ENCODE results near the gene NTN1. TPM values are rescaled to one million over a fixed set of nuclear protein-coding genes. Genes with fewer than 3 reads are reported as not detected.
A peak's percentile ranks its signal among the peaks of the same experiment; 100 is the strongest.

NTN1 gene
- total RNA-seq, 1 donor from 2014 or later, result 4.7 TPM

- DNase-seq (ENCODE audit: extremely low spot score in 2 of 2), result no peak
- no peak overlapping the region for H3K4me3 ChIP-seq
- no peaks in the 10 kb centered on the region for H3K9me3 ChIP-seq
- TF ChIP-seq CTCF (IDR thresholded peaks at IDR 0.05) (no peak), POLR2A (IDR thresholded peaks at IDR 0.05) (no peak), POLR2AphosphoS5 (IDR thresholded peaks at IDR 0.05; ENCODE audit: insufficient read depth in 1 of 2, low read depth in 1 of 2) (no peak)
- intact Hi-C loops (cut with DNase I), result no loop called here
- H3K36me3 ChIP-seq, result no peaks in the 10 kb centered on the region
- H3K27ac ChIP-seq, result no peak overlapping the region
- peaks cover 31% of the 10 kb centered on the region for H3K4me1 ChIP-seq
- no peaks in the 10 kb centered on the region for H3K27me3 ChIP-seq
Measured at GRCh38 chr17:9226130-9226793, 205.0 kb downstream of the NTN1 start.

DNA sequence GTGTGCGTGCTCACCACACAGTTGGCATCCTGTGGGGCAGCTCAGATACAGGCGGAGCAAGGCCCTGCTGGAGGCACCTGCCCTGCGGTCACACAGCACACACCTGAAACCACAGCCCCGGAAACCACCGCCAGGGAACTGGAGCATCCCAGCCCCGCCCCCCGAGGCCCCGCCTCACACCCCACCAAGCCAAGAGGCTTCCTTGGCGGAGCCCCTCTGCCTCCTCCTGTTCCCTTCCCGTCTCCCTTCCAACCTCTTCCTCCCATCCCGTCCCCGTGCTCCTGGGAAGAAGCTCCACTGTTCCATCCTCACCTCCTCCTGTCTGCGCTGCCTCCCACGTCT lies 205.5 kb downstream of the NTN1 start:
- intact Hi-C loops (cut with DNase I), result no loop called here
- Histone ChIP-seq H3K4me3 (no peak overlapping the region), H3K27me3 (no peaks in the 10 kb centered on the region), H3K4me1 (peaks cover 35% of the 10 kb centered on the region), H3K27ac (no peak overlapping the region), H3K36me3 (no peaks in the 10 kb centered on the region), H3K9me3 (no peaks in the 10 kb centered on the region)
- DNase-seq (ENCODE audit: extremely low spot score in 2 of 2), result no peak
- TF ChIP-seq POLR2A (IDR thresholded peaks at IDR 0.05) (no peak), POLR2AphosphoS5 (IDR thresholded peaks at IDR 0.05; ENCODE audit: insufficient read depth in 1 of 2, low read depth in 1 of 2) (no peak), CTCF (IDR thresholded peaks at IDR 0.05) (no peak)

- no peak for DNase-seq (ENCODE audit: extremely low spot score in 2 of 2)
- H3K27ac ChIP-seq, result peak overlapping the region; percentile 85
- H3K4me1 ChIP-seq, result peaks cover 46% of the 10 kb centered on the region
- no peaks in the 10 kb centered on the region for H3K36me3 ChIP-seq
- no peak overlapping the region for H3K4me3 ChIP-seq
- H3K27me3 ChIP-seq, result no peaks in the 10 kb centered on the region
- TF ChIP-seq POLR2A (IDR thresholded peaks at IDR 0.05), result no peak
- no peak for TF ChIP-seq POLR2AphosphoS5 (IDR thresholded peaks at IDR 0.05; ENCODE audit: insufficient read depth in 1 of 2, low read depth in 1 of 2)
- TF ChIP-seq CTCF (IDR thresholded peaks at IDR 0.05), result no peak
- intact Hi-C loops (cut with DNase I), result no loop called here
- no peaks in the 10 kb centered on the region for H3K9me3 ChIP-seq
Measured at GRCh38 chr17:9227819-9228407, 206.6 kb downstream of the NTN1 start.

GRCh38 chr17:9228408-9229159 lies 207.3 kb downstream of the NTN1 start:
- TF ChIP-seq POLR2AphosphoS5 (IDR thresholded peaks at IDR 0.05; ENCODE audit: insufficient read depth in 1 of 2, low read depth in 1 of 2) (peak; percentile 61 to 78), CTCF (IDR thresholded peaks at IDR 0.05) (no peak)
- H3K4me3 ChIP-seq, result no peak overlapping the region
- H3K27me3 ChIP-seq, result no peaks in the 10 kb centered on the region
- intact Hi-C loops (cut with DNase I), result no loop called here
- DNase-seq (ENCODE audit: extremely low spot score in 2 of 2), result no peak
- no peaks in the 10 kb centered on the region for H3K36me3 ChIP-seq
- peaks cover 52% of the 10 kb centered on the region for H3K4me1 ChIP-seq
- H3K9me3 ChIP-seq, result no peaks in the 10 kb centered on the region
- H3K27ac ChIP-seq, result peak overlapping the region; percentile 85
